HG03066 (cell line): Measurements from ENCODE around the gene SUN5.

Experiments
- ATAC-seq: cut with Tn5 transposase; IDR thresholded peaks from one replicate; pipeline ENCODE4 v1.9.1; 2021; ENCODE audit warnings: low read depth; ENCODE audit not compliant: unreplicated experiment

Gene SUN5

DNA sequence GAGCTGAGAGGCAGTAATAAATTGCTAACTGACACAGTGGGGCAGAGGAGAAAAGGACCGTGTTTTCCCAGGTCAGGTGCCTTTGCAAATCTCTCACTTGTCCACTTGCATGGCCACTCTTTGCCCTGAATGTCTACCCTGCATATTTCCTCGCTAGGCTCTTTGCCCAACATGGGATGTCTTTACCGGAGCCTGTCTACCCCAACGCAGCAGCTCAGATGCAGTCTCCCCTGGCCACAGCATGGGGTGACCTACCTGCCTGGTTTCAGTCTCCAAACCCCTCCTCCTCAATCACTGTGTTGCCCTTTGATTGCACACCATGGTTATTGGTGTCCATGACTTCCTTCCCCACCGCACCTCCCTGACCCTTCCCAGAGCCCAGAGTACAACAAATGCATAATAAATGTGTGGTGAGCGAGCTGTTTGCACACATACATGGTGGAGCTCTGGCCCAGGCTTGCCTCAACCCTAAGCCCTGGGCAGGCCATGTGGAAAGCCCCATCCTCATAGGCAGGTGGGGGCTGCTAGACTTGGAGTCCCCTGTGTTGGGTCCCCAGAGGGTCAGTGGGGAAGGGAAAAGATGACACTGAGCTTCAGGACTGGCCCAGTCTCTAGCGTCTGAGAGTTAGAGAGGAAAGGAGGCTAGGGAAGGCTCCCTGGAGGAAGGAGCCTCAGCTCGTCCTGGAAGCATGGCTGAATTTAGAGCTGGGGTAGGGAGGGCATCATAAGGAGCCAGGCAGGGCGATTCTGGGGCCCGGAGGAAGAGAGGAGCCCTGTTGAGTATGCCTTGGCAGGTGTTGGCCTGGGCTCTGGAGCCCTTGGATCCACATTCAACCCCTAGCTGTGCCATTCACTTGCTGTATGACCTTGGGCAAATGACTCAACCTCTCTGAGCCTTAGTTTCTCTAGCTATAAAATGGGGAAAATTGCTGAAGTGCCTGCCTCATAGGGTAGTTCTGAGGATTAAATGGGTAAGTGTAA, 22.8 kb upstream of the SUN5 start:
- ATAC-seq: no peak

DNA sequence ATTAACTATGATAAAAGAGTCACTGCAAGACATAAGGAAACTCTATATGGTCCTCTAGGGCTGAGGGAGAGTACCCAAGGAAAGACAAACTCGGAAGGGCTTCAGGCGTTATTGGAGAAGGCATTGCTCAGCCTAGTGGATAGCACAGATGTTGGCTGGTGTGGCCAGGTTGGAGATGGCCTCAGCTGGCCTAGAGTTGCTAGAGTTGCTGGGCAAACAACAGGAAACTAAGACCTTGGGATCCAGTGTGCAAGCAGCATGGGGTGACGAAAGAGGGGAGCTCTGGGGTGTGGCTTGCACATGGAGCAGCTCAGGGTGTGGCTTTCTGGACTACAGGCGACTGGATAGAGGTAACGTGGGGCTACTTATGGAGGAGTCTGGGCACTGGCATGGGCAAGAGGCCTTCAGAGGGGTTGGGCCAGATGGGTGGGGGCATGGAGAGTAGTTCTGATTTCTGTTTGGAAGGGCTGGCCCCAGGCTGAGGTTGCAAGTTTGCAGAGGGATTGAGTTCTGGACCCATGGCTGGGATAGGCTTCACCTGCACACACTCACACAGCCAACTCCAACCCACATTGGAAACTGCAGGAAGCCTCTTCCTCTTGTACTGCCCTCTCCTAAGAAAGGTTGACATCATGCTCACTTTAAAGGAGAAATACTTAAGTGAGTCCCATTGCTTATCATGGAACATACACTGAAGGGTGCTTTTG, 22.0 kb upstream of the SUN5 start:
- no peak for ATAC-seq

DNA sequence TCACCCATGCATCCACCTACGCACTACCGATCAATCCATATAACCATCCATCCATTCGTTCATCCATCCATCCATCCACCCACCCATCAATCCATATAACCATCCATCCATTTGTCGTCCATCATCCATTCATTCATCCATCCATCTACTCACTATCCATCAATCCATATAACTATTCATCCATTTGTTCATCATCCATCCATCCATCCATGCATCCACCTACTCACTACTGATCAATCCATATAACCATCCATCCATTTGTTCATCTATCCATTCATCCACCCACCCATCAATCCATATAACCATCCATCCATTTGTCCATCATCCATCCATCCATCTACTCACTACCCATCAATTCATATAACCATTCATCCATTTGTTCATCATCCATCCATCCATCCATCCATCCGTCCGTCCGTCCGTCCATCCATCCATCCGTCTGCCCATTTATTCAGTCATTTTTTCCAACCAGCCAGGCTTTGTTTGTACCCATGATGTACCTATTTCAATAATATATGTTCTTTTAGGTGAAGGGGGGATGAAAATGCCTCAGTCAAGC, 21.2 kb upstream of the SUN5 start:
- no peak for ATAC-seq

DNA sequence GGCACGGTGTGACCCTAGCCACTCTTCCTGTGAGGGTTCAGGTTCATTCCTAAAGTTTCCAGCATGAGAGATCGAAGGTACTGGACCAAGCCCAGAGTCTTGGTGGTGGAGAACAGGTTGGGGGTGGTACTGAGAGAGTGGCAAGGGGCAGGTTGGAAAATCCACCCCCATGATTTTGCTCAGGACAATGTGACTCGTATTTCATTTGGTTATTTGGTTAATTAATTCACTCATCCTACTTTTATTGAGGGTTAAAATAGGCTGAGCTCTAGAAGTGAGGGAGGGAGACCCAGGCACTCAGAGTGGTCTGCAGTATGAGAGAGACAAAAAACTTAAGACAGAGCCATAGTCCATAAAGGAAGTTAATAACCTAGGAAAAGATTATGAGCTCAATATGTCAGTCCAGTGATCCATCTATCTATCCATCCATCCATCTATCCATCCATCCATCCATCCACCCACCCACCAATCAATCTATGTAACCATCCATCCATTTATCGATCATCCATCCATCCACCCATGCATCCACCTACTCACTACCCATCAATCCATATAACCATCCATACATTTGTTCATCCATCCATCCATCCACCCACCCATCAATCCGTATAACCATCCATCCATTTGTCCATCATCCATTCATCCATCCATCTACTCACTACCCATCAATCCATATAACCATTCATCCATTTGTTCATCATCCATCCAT, 20.5 kb upstream of the SUN5 start:
- ATAC-seq: no peak

DNA sequence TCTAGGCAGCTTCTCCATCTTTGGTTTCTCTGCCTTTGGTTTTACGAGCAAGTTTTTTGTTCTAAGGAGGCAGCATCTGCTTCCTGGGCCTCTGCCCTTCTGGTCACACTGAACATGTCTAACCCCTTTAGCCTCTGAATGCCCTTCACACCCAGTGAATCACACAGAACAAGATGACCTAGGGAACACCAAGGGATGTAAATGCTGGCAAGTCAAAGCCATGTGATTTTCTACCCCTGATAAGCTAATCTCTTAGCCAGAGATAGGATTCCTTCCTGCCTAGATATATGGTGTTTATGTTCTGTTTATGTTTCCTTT, 20.0 kb upstream of the SUN5 start:
- ATAC-seq: no peak

DNA sequence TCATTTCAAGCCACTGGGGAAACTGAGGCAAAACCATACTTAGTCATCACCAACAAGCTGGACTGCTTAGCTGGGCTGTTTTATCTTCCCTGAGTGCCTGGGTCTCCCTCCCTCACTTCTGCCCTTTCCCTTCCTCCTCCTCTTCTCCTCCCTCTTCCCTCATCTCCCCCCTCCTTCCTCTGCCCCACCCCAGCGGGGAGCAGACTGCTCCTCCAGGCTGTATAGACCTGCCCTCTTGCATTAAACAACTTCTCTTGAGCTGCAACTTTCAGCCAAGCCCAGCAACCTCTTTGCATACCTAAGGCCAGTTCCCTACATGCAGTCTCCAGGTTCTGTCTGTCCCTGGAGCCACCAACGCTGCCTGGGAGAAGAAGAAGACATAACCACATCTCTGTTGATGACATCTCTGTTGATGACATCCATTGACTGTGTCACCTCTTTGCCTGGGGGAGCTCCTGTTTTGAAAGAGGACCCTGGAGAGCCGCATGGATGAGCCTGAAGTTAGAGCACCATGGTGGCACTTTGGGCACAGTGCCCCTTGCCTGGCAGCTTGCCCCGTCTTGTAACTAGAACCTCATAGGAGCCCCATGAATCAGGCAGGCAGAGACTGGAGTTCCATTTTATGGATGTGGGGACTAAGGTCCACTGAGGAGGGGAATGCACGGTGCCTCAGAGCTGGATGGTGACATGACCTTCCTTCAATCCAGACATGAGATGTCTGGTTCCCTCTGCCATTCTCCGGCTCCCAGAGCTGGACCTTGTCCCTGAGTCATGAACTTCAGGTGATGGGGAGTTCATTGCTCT, 19.4 kb upstream of the SUN5 start:
- ATAC-seq: no peak

DNA sequence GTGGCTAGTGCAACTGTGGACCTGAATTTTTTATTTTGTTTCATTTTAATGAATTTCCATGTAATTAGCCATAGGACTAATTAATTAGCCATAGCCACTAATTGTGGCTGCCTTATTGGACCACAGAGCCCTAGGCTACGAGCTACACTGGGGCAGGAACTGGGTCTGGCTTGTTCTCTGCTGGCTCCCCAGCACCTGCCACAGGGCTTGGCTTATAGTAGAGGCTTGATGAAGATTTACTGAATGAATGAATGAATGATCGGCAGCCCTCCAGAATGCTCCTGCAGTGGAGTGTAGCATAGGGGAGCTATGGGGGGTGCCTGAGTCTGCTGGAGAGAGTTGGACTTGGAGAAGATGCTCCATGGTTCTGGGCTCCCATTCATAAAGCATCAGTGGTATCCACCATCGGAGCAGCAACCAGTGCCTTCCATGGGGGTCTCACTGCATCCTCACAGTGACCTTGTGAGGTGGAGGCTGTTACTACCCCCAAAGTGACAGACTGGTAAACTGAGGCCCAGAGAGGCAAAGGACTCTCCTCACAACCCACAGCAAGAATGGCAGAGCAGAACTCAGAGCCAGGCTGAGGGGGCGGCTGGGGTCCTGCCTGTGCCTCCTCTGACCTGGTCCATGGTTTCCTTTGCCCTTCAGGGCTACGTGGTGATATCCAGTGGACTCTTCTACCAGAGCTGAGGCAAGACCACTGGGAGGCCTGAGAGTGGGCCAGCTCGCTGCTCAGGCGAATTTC, 18.6 kb upstream of the SUN5 start:
- ATAC-seq: no peak

DNA sequence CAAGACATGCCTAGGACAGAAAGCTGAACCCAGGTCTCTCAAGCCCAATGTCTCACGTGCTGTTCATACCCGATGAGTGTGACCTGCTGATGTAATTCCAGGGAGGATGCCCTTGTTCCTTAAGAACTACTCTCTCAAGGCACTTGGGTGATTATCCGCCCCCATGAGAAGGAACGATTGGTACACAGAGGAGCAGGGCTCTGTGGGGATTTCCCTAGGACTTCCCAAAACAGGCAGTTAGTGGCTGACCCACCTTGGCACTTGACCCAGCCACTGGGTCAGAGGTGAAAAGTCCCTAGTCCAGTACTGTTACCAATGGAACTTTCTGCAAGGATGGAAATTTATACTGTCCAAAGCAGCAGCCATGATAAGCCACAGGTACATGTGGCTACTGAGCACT, 18.1 kb upstream of the SUN5 start:
- no peak for ATAC-seq

DNA sequence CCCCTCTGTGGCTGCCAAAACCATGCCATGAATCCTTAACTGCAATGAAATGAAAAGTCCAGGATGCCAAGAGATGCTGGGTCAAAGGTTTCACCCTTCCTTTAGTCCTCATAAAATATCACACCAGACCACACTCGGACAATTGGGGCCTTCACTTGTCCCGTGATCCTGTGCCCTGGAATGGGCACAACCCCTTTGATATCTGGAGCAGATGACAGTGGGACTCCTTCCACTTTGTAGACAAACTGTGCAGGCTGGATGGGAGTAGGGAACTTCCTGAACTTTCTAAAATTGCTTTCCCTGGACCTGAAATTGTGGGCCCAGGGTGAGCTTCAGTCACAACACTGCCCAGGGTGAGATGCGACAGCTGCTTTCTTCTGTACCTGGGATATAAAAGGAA, 17.6 kb upstream of the SUN5 start:
- ATAC-seq: no peak

DNA sequence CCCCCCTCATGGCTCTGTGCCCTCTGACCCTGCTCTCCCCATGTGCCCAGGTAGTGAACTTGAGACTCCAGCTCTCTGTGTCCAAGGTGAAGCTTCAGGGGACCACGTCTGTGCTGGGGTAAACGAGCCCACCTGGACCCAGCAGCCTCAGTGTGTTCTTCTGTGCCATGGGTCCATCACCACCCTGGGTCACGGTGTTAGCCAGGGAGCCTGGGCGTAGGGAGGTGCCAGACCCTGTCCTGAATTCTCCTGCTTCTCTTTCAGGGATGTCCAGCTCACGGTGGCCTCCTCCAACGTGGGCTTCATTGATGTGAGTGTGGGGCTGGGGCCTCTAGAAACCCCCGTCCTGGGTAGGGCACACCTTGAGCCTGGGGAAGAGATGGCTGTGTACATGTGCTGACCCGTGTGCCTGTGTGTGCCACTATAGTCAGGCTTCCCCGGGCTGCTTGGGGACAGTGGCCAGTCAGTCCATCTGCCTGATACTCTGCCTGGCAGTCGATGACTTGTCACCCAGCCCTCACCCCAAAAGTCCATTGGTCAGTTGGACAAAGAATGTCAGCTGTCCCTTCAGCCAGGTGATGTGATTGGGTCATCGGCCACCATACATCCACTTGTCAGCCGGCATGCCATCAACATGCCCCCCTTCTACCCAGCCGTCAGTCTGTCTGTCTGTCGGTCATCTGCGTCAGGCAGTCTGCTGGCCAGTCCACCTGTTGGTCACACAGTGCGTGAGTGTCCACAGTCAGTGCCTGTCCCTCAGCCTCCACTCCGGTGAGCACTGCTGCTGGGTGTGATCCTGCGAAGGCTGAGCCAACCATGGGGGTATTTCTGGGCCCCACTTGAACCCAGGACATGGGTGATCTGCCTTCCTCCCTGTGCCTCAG, 16.3 kb upstream of the SUN5 start:
- ATAC-seq: no peak

DNA sequence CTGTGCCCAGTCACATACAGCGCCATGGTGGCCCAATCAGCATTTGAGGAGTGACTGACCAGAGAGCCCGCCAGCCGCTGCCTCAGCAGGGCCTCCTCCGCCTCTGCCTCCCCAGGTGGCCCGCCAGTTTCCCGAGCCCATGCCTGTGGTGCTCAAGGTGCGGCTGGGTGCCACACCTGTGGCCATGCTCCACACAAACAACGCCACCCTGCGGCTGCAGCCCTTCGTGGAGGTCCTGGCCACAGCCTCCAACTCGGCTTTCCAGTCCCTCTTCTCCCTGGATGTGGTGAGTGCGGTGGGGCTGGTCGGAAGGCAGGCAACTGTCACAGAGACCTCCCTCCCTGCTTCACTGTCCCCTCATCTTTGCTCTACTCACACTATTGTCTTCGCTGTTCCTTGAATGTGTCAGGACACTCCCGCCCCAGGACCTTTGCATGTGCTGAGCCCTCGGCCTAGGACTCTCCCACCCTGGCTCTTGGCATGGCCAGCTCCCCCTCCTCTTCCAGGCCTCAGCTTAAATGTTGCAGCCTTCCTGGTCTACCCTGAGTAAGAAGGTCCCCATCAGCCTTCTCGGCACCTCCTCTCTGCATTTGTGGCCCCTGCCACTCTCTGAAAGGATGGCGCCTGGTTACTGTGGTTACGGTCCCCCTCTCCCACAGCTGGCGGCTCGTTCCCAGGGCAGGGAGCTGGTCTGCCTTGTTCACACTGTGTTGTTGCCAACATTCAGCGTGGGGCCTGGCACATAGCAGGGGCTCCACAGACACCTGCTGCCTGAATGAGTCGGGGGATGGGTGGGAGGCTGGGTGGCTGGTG, 15.4 kb upstream of the SUN5 start:
- ATAC-seq: no peak

DNA sequence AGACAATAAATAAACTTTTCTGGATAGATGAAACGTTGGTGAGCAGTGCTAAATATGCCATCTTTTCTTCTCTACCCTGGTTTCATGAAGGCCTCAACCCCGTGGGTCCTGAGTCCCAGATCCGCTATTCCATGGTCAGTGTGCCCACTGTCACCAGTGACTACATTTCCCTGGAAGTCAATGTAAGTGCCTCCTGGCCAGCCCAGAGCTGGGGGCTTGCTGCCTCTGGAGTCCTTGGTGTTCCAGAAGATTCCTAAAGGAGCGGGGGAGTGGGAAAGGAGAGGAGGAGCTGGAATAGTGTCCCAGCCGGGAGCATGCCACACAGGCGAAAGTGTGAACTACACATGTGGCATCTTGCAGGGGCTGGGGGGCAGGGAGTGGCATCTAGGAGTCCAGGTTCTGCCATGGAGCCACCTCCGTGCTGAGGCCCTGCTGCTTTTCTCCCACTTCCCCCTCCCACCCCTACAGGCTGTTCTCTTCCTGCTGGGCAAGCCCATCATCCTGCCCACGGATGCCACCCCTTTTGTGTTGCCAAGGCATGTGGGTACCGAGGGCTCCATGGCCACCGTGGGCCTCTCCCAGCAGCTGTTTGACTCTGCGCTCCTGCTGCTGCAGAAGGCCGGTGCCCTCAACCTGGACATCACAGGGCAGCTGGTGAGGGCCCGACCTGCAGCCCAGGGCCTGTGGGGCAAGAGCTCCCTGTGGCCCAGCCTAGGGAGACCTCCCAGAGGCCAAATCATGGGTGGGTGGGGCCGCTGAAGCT, 14.1 kb upstream of the SUN5 start:
- ATAC-seq: no peak

DNA sequence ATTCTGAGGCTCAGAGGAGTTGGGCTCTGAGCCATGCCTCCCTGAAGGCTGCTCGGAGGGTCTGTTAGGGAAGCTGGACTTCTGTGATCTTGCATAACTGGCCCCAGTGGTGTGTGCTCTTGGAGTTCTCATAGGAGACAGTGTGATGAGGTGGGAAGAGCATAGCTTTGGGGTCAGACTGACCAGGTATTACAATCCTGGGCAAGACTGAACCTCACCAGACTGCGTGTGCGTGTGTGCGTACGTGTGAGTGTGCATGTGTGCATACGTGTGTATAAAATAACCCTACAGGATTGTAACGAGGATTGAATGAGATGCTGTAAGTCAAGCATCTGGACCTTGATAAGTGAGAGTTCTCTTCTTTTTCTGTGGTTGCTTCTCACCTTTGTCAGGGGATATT, 13.3 kb upstream of the SUN5 start:
- ATAC-seq: no peak

DNA sequence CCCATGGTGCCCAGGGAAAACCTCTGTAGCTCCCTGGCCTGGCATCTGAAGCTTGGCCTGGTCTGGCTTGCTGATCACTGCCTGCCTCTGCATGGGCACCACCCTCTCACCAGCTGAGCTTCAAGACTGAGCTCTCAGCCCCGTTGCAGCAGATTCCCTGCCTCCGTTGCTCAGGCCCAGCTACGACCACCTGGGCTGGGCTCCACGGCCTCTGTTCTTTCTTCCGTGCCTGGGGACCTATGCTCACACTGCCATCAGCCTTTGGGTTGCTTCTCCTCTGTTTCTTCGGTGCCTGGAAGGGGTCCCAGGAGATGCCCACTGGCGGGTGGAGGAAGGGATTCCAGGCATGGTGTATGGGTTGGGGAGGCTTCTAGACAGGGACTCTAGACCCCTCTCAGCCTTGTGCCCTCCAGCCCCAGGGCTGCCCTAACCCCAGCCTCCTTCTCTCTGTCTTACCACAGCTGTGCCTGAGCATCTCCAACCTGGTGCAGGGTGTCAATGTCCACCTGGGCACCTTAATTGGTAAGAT, 12.4 kb upstream of the SUN5 start:
- ATAC-seq: no peak

DNA sequence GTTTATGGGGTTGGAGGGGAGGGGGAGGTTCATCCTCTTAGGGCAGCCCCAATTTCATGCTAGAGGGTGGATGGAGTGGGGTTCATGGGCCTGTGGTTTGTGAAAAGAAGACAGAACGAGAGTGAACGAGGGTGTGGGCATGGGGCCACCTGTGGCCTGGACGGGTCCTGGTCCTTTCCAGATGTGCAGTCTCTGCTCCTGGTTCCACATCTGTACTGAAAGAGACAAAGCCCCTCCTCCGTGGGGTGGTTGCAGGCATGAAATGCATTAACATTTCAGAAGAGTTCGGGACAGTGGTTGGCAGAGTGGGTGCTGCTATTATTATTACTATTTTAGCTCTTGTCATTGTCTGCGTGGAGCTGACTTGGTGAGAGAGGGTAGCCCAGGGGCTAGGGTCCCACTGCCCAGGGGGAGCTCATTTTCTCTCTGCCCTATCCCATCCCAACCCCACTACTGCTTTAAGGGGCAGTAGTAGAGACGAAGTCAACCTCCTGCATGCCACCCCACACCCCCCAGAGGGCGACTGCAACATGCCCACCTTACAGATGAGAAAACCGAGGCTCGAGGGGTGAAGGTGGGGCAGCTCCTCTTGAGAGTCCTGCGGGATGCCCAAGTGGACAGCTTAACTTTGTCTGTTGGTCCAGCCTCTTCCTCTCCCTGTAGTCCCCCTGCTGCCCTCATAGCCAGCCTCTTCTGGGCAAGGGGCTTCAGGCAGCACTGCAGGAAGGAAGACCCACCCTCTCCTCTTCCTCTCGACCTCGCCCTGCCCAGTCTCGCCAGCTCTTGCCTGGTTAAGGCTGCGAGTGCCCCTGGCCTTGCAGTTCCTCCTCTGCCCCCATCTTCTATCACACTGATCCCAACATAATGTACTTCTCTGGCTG, 11.7 kb upstream of the SUN5 start:
- no peak for ATAC-seq

DNA sequence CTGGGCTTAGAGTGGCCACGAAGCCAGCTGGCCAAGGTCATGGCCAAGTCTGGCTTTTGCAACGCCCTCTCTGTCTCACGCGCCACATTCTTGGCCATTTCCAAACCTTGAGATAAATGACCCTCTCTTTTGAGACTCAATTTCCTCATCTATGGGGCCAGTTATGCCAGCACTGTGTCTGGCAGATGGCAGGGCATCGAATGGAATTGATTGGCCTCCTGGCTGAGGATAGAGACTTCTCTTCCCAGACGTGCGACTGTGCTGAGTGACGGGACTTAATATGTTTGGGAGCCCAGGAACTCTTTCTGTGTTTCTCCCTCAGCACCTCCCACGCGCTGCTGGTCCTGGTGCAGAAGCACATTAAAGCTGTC, 10.9 kb upstream of the SUN5 start:
- ATAC-seq: no peak
